ENCODE data around the gene ZHX3. TPM values are rescaled to one million over a fixed set of nuclear protein-coding genes. Genes with fewer than 3 reads are reported as not detected.

ZHX3 gene
- total and polyA plus RNA-seq, 2 of the 13 experiments (the other 11 are each of a cell fraction or from before 2014, with no cell fraction given): 8.4 to 11.7 TPM

- TF ChIP-seq NFAT5 (CRISPR knock-in tag; IDR thresholded peaks at IDR 0.05): no peak
- no peak for TF ChIP-seq RNF219 (CRISPR knock-in tag; IDR thresholded peaks at IDR 0.05)
- TF ChIP-seq GFI1 (CRISPR knock-in tag; IDR thresholded peaks at IDR 0.05; ENCODE audit: borderline replicate concordance): no peak
- TF ChIP-seq U2AF1 (optimal IDR thresholded peaks at IDR 0.05; ENCODE audit: low read depth, low read length): peak; percentile 59
- TF ChIP-seq RBAK (CRISPR knock-in tag; IDR thresholded peaks at IDR 0.05): no peak
- TF ChIP-seq ZNF776 (CRISPR knock-in tag; IDR thresholded peaks at IDR 0.05): peak; percentile 30; the same call in 1 of the 2 replicates
- 0 out of 2 replicates have a peak, but pooled peaks have one; percentile 75 for TF ChIP-seq ZSCAN20 (CRISPR knock-in tag; IDR thresholded peaks at IDR 0.05; ENCODE audit: borderline replicate concordance)
- TF ChIP-seq FOXP4 (CRISPR knock-in tag; IDR thresholded peaks at IDR 0.05): 0 out of 2 replicates have a peak, but pooled peaks have one; percentile 8
- TF ChIP-seq DMAP1 (CRISPR knock-in tag; IDR thresholded peaks at IDR 0.05): no peak
- TF ChIP-seq CERS6 (CRISPR knock-in tag; IDR thresholded peaks at IDR 0.05): no peak
- TF ChIP-seq JARID2 (CRISPR knock-in tag; IDR thresholded peaks at IDR 0.05; ENCODE audit: insufficient replicate concordance): no peak
- TF ChIP-seq BRF2 (CRISPR knock-in tag; IDR thresholded peaks at IDR 0.05): no peak
- TF ChIP-seq ZNF672 (CRISPR knock-in tag; IDR thresholded peaks at IDR 0.05): no peak
- peak; percentile 51; the same call in 1 of the 2 replicates for TF ChIP-seq ZBTB34 (CRISPR knock-in tag; IDR thresholded peaks at IDR 0.05)
- TF ChIP-seq ZNF563 (CRISPR knock-in tag; IDR thresholded peaks at IDR 0.05): no peak; the same call in 1 of the 2 replicates
Measured at GRCh38 chr20:41138475-41139226, 178.9 kb downstream of the ZHX3 start (continued).
